Ureter (tissue), 1 donor: ENCODE measurements around the gene CALCR. TPM values are rescaled to one million over a fixed set of nuclear protein-coding genes. Genes with fewer than 3 reads are reported as not detected.

Experiments used
- DNase-seq: peaks from one replicate; pipeline ENCODE4 v3.0.0-alpha.2; 2020; ENCODE audit warnings: low spot score
- total RNA-seq: library from RNA; stranded (reverse); gene quantifications from one replicate; pipeline ENCODE4 v1.2.4, GENCODE V29; 2023
- donor health status: DM: yes; HTN: yes; CAD: no.

Gene CALCR
- total RNA-seq, 1 donor from 2014 or later: 0.16 TPM

DNA sequence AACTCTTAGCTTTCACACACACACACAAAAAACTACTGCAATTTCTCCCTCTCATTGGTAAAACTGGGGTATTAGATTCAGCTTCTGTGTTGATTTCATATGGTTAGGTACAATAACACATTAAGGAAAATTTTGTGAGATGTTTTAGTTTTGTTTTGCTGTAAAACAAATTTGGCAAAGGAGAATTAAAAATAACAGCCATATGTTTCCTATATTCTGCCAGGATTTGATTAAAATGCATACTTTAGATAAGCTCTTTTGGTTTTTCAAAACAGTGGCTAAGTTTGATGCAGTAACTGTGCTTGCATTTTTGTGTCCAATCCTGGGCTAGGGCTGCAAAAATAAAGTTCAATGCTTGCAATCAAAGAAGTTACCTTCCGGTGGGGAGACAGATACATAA, 126.3 kb downstream of the CALCR start:
- no peak for DNase-seq

GRCh38 chr7:93447509-93447908, 127.0 kb downstream of the CALCR start:
- no peak for DNase-seq

- DNase-seq: no peak
Observed at GRCh38 chr7:93442478-93443224, 131.9 kb downstream of the CALCR start.

DNA sequence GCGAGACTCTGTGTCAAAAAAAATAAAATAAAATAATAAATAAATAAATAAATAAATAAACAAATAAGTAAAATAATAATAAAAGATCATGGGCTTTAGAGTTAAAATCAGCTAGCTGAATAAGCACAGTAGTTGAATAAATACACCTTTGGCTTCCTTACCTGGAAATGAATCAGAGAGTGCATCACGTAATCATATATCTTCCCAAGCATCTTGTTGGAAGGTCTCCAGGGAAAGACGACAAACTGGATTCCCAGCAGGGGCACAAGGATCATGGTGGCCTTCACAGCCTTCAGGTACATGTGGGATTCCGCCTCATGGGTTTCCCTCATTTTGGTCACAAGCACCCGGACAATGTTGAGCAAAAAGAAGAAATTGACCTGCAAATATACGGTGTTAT, 138.7 kb downstream of the CALCR start:
- DNase-seq: no peak

- no peak for DNase-seq
Observed at GRCh38 chr7:93432130-93432529, 142.4 kb downstream of the CALCR start.

GRCh38 chr7:93430917-93431588, 143.5 kb downstream of the CALCR start:
- DNase-seq: no peak

DNA sequence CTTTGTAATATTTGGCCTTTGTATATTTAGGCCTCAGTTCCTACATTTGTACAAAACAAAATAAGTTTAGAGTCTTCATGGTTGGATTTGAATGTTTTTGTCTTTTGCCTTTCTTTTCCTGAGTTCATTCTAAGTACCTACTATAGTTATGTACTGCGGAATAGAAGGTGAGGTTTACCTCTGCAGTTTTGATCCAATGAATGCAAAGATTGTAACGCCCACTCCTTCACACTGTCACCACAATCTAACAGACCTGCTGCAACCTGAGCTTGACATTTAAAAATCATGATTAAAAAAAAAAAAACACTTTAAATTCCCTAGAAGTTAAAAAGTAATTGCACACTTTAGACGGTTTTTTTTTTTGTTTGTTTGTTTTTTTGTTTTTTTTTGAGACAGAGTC, 145.0 kb downstream of the CALCR start:
- no peak for DNase-seq

DNA sequence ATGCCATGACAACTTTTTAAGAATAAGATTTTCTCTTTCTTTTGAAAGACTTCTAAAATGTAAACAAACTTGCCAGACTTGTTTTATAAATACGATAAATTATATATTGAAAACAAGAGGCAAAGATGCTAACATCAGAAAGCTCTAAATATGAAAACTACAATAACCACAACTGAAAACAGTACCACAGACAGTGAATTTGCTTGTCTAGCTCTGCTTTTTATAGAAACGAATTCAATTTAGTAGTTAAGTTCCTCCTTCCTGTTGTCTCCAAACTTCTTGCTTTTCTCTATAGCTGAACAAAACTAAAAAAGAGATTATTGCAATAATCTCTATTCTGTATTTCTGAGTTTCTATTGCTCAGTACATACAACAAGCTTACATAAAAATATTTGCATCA, 147.4 kb downstream of the CALCR start:
- no peak for DNase-seq

DNA sequence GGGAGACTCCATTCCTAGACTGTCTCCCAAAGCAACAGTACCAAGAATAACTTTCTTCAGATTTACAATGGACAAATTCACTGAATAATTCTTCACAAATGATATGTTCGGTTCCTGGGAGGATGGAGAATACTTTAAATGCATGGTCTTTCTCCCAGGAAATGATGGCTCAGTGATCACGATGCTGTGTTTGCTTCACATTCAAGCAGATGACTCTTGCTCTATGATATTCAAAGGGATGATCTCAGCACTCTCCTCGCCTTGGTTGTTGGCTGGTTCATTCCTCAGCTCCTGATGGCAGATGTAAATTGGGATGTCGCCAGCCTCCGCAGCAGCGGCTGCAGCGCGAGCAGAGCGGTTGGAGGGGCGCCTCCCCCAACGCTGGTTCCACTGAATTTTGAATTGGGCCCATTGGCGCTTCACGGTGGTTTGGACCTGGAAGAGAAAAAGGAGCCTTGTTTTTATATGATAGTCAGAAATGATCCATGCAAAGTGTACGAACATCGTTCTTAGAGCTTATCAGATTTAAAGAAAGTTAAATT, 148.3 kb downstream of the CALCR start:
- no peak for DNase-seq

DNA sequence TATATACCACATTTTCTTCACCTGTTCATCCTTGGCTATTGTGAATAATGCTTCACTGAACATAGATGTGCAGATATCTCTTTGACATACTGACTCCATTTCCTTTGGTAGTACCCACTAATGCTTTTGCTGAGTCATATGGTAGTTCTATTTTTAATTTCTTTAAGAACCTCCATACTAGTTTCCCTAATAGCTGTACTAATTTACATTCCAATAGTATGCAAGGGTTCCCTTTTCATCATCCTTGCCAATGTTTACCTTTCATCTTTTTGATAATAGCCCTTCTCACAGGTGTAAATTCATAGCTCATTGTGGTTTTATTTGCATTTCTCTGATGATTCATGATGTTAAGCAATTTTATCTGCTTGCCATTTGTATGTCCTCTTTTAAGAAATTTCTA, 159.9 kb downstream of the CALCR start:
- DNase-seq: no peak

GRCh38 chr7:93409324-93409723, 165.2 kb downstream of the CALCR start:
- DNase-seq: no peak

DNA sequence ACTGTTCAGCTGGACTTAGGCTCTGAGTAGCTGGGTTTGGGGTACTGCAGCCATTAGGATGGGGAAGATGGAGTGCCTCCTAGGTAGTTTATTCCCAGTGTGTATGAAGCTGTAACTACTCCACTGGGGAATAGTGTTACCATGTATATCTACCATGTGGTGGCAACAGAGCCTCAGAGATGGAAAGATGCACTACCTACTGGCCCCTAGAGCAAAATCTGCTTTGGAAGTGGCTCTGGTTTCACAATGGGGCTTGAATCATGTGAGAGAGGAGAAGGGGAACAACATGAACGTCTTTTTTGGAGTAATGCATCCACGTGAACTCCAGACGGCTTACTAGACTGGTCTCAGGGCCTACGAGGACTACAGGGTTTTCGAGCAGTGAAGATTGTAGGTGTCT, 167.3 kb downstream of the CALCR start:
- DNase-seq: no peak

DNA sequence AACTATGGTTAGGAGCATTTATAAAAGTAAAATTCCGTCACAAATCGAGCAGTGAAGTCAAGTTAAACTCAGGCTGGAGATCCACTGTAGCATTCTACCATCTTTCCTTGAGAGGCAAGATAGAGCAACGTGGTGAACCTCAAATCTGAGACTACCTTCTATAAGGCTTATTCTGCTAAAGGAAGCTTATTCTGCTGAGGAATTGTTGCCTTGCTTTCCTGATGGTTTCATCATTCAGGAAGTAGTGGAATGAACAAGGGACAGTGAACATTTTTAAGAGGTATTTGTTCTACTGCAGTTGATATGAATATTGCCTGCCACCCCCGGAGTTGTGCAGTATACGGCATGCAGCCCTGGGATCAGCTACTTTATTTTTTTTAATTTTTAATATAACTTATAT, 171.6 kb downstream of the CALCR start:
- no peak for DNase-seq

DNA sequence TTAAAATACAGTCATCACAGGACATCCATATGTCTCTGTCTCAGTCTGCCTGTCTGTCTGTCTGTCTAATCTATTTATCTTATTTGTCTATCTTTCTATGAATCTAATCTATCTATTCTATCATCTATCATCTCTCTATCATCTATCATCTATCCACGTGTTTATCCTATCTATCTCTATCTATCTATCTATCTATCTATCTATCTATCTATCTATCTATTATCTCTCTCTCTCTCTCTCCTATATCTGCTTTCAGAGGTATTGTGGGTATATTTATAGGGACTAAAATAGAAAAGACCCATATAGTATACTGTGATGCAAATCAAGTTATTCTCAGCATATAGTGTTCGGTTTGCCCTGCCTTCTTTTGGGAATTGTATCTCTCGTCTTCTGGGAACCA, 174.9 kb downstream of the CALCR start:
- DNase-seq: no peak

GRCh38 chr7:93392984-93393383, 181.5 kb downstream of the CALCR start:
- no peak for DNase-seq

DNA sequence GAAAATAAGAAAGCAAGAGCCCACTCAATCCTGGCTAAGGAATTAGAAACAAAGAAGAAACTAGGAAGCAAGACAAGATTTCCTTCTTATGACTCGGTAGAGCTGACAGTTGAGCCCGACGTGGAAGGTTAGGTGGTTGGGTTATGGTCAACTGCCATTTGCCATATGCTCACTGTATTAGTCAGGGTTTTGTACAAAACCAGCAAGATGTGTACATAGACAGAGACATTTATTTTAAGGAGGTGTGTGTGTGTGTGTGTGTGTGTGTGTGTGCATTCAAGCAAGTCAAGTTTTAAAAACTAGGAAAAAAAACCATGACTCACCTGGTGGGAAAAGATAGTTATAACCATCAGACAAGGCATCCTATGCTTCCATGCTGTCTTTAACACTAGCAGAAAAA, 183.9 kb downstream of the CALCR start:
- no peak for DNase-seq

- DNase-seq: no peak
Observed at GRCh38 chr7:93382362-93382761, 192.2 kb downstream of the CALCR start.

DNA sequence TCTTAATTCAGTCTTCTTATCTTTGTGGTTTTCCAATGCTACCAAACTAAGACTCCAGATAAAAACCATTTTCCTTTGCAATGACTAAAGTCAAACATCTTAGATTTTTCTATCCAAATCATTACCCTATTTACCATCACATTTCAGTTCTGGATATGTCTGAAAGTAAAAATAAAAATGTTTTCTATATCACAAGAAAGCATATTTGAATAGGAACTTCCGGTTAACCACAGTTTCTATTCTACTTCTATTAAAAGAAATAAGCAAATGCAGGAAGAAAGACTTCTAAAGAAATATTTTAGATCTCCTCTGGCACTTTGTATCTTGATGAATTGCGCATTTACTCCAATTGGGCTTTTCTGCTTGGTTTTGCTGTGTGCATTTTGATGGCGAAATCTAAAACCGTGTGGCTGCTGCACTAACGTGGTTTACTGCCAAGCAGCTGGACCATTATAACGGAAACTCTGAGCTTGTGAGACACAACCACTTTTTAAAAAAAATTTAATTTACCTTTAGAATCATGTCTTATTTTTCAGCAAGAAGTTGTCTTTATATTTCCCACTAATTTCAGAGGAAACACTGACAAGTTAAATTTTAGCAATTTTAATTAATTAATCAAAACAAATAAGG, 196.3 kb downstream of the CALCR start:
- DNase-seq: no peak

GRCh38 chr7:93375603-93376002, 198.9 kb downstream of the CALCR start:
- DNase-seq: no peak
